ENCODE measurements around the gene YBEY. TPM values are rescaled to one million over a fixed set of nuclear protein-coding genes. Genes with fewer than 3 reads are reported as not detected.

The YBEY gene
- total and polyA plus RNA-seq, 2 of the 13 experiments (the other 11 are each of a cell fraction or from before 2014, with no cell fraction given), result 6.5 to 8.9 TPM

- TF ChIP-seq DPF2 (CRISPR knock-in tag; IDR thresholded peaks at IDR 0.05; ENCODE audit: borderline replicate concordance, low read depth), result no peak
- no peak; the same call in 1 of the 2 replicates for TF ChIP-seq ZNF790 (CRISPR knock-in tag; IDR thresholded peaks at IDR 0.05; ENCODE audit: borderline replicate concordance)
- no peak for TF ChIP-seq HOXA7 (CRISPR knock-in tag; IDR thresholded peaks at IDR 0.05)
- peak; percentile 79 for TF ChIP-seq MNT (IDR thresholded peaks at IDR 0.05)
- no peak for TF ChIP-seq ZNF598 (CRISPR knock-in tag; IDR thresholded peaks at IDR 0.05; ENCODE audit: borderline replicate concordance)
- TF ChIP-seq ZNF24 (IDR thresholded peaks at IDR 0.05), result no peak
- TF ChIP-seq KLF13 (CRISPR knock-in tag; IDR thresholded peaks at IDR 0.05), result no peak
- TF ChIP-seq KLF11 (CRISPR knock-in tag; IDR thresholded peaks at IDR 0.05), result 0 out of 2 replicates have a peak, but pooled peaks have one; percentile 27
- no peak for TF ChIP-seq ZZZ3 (CRISPR knock-in tag; IDR thresholded peaks at IDR 0.05; ENCODE audit: borderline replicate concordance)
- TF ChIP-seq GLMP (CRISPR knock-in tag; IDR thresholded peaks at IDR 0.05; ENCODE audit: borderline replicate concordance), result no peak
- no peak for TF ChIP-seq ZNF329 (CRISPR knock-in tag; IDR thresholded peaks at IDR 0.05; ENCODE audit: low read depth)
- TF ChIP-seq SALL1 (CRISPR knock-in tag; IDR thresholded peaks at IDR 0.05), result no peak; the same call in 1 of the 2 replicates
- no peak; the same call in 1 of the 2 replicates for TF ChIP-seq ZNF772 (CRISPR knock-in tag; IDR thresholded peaks at IDR 0.05)
- TF ChIP-seq ZNF251 (CRISPR knock-in tag; IDR thresholded peaks at IDR 0.05), result no peak
- TF ChIP-seq ZNF256 (CRISPR knock-in tag; conservative IDR thresholded peaks at IDR 0.05), result no peak
- TF ChIP-seq REL (CRISPR knock-in tag; conservative IDR thresholded peaks at IDR 0.05), result peak; percentile 87
- peak; percentile 7 for TF ChIP-seq ZNF781 (CRISPR knock-in tag; IDR thresholded peaks at IDR 0.05; ENCODE audit: borderline replicate concordance, not compliant biosample characterization)
- TF ChIP-seq TARDBP (CRISPR knock-in tag; IDR thresholded peaks at IDR 0.05), result 0 out of 2 replicates have a peak, but pooled peaks have one; percentile 23
- TF ChIP-seq RFX5 (IDR thresholded peaks at IDR 0.05; ENCODE audit: low read depth, low read length), result peak; percentile 39; the same call in 1 of the 2 replicates
- TF ChIP-seq PTBP1 (IDR thresholded peaks at IDR 0.05; ENCODE audit: low read depth, low read length, poor library complexity, severe bottlenecking), result no peak
- no peak for TF ChIP-seq FOXO4 (CRISPR knock-in tag; conservative IDR thresholded peaks at IDR 0.05)
- peak; percentile 41; the same call in 1 of the 2 replicates for TF ChIP-seq CHD2 (IDR thresholded peaks at IDR 0.05; ENCODE audit: low read depth, low read length)
- TF ChIP-seq ONECUT2 (CRISPR knock-in tag; IDR thresholded peaks at IDR 0.05), result no peak
- no peak for TF ChIP-seq ZNF639 (CRISPR knock-in tag; conservative IDR thresholded peaks at IDR 0.05)
- TF ChIP-seq HNRNPL (IDR thresholded peaks at IDR 0.05; ENCODE audit: low read depth, low read length), result no peak
- peak; percentile 79 for TF ChIP-seq ASH2L (IDR thresholded peaks at IDR 0.05; ENCODE audit: insufficient read length, low read depth, low read length)
Measured at GRCh38 chr21:46323710-46324389, 37.7 kb downstream of the YBEY start, which contains the start of the genes C21orf58 and PCNT (continued).
